Cortex of kidney (tissue), 1 donor: ENCODE results near the gene SNAPC2.
"Not testable (repeated sequence)": the region's sequence is repeated elsewhere in the genome, so short reads cannot be mapped to it uniquely, and the experiment has no call there.

Experiments used
- DNase-seq: peaks from one replicate; lab custom pipeline; 2025; lab: John Stamatoyannopoulos, UW

The SNAPC2 gene

DNA sequence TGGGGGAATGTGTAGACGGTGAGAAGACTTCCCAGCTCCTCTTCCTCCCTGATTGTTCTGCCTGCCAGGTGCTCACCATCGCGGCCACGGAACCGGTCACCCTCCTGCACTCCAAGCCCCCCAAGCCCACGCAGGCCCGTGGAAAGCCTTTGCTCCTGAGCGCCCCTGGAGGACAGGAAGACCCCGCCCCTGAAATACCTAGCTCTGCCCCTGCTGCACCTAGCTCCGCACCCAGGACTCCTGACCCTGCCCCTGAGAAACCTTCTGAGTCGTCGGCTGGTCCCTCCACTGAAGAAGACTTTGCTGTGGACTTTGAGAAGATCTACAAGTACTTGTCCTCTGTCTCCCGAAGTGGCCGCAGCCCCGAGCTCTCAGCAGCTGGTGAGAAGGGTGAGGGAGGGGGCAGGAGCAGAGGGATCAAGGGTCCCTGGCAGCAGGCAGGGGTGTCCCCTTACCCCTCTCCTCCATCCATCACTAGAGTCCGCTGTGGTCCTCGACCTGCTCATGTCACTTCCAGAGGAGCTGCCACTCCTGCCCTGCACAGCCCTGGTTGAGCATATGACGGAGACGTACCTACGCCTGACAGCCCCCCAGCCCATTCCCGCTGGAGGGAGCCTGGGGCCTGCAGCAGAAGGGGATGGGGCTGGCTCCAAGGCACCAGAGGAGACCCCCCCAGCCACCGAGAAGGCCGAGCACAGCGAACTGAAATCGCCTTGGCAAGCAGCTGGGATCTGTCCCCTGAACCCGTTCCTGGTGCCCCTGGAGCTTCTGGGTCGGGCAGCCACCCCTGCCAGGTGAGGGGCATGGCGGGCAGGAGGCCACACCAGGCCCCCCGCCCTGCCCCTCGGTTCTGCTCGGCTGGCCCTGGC is 2.1 kb downstream of the SNAPC2 start:
- DNase-seq, result no peak

DNA sequence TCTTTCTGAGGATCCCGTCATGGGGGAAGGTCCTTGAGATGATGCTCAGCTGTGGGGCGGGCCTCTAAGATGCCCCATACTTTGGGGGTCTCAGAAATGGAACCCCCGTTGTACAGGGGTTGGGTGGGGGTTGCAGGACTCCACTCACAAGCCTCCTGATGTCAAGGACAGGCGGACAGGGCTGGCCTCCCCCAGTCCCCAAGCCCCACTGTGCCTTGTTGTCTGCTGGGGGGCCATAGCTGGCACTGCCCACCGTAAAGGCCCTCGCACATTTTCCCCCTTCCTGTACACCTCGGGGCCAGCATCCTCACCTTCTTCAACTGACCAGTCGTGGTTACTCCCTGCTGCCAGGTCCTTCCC is 2.7 kb downstream of the SNAPC2 start:
- DNase-seq, result no peak

DNA sequence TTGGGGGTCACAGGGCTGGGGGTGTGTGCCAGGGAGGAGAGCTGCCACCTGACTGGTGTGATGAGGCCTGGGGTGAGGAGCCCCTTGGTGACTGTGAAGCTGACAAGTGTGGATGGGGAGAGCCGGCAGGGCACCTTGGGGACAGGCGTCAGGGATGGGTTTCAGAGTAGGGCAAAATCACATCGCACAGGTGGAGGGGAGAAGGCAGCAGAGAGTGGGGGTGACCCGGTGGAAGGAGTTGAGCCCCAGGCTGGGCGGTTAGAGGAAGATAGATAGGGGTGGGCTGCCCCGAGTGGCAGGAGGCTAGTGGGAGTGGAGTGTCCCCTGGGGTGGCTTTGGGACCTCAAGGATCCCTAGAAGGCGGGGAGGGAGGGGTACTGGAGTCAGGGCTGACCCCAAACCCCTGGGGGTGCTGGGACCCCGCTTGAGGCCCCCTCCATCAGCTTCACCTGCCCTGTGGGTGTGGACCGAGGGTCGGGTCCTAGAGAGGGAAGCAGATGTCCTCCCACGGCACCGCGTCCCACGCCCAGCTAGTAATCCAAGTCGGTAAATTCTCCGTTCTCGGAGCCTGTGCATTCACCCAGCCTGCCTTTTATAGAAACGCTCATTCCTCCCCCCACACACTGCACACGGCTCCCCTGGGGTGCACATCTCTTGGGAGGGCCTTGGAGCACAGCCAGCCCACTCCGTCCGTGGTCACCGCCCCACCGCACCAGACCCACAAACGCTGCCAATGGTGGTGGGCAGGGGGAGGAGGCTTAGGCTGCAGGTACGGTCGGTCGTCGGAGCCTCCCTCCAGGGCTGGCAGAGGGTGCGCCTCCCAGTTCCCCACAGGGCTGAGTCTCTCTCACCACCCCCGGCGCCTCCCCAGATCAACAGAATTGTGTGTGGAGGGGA is 3.4 kb downstream of the SNAPC2 start:
- DNase-seq, result no peak

DNA sequence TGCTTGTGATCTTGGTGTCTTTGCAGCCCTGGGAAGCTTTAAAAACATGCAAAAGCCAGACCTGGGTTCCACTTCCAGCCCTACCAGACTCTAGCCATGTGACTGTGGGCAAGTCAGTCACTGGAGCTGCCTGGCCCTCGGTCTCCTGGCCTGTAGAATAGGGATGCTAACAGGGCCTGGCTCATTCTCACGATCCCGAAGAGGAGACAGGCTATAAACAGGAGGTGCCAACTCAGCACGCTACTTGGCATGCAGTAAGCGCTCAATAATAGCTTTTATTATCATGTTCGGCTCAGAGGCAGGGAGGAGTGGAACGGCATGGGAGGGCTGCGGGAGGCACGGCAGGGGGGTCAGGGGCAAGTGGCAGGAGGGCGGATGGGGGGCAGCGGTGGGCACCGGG is 4.1 kb downstream of the SNAPC2 start:
- DNase-seq, result no peak

DNA sequence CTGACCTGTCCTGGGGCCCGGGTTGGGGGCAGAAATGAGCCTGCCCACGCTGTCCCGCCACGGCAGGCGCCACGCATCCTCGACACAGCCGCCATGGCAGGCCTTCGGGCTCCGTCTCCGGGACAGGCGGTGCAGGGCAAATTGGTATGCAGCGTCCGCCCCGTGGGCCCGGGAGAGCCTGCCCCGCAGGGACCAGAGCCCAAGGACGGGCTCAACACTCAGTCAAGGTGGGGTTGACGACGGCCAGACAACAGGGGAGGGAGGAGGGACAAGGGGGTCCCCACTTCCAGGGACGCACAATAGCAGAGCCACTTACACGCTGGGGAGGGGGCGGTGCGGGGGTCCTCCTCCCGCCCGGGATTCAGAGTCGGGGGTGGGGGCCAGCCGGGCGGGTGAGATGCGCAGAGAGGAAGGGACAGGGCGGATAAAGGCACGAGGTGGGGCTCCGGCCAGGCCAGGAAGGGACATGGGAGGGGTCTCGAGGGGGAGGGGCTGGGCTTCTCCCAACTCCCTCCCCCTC is 4.6 kb downstream of the SNAPC2 start:
- no peak for DNase-seq

DNA sequence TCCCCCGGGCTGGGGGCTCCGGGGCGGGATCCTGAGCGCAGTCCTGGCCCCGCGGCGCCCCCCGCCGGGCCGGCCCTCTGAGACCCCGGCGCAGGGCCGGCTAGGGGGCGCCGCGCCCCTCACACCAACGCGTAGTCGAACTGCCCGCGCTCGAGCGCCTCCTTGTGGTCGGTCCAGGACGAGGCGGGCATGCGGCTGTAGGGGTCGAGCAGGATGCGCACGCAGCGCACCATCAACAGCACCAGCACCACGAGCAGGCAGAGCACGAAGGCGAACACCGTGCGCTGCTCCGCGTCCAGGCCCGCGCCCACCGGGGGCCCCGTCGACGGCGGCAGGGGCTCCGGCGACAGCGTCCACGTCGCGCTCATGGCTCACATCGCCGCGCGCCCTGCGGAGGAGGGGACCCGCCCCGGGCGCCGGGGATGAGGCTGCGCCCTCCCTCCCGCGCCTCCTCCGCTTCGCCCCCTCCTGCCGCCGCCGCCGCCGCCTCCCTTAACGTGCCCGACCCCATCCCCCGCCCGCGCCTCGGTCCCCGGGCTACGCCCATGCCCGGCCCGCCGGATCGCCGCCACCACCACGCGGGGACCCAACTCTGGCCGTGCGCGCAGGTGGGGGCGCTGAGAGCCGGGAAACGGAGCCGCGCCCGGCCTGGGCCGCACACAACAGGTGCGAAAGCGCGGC is 5.2 kb downstream of the SNAPC2 start:
- DNase-seq, result no peak

DNA sequence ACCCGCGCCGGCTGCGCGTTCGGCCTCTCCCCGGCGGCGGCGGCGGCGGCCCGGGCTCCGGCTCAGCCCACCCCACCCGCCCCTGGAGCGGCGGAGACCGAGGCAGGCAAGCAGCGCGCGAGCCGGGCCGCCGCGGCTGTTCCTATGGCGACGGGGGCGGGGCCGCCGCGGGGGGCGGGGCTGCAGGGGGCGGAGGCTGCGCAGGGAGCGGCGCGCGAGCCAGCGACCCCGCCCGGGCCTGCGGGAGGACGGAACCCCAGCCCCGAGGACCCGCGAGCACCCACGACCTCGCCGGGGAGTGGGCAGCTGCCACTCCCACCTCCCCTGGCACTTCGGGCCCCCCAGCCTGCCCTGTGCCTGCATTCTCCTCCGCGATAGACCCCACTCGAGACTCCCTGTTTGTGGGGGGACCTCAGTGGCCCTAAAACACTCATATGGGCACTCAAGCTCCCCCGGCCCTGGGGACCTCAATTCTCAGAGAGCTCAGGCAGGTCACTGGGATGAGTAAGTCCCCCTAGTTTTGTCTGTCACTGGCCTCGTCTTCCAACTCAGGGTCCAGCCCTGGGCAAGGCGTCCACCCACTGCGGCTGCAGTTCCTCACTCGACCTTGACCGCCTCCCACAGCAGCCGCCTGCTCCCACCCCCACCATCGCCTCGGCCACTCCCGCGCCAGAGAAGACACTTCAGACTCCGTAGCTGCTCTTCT is 6.0 kb downstream of the SNAPC2 start, which contains the start of gene CTXN1:
Gene CTXN1 (minus strand): TSS at position 115 of the 706 bp plus-strand sequence. CDS start 597 bp downstream, outside the sequence.
- no peak for DNase-seq

DNA sequence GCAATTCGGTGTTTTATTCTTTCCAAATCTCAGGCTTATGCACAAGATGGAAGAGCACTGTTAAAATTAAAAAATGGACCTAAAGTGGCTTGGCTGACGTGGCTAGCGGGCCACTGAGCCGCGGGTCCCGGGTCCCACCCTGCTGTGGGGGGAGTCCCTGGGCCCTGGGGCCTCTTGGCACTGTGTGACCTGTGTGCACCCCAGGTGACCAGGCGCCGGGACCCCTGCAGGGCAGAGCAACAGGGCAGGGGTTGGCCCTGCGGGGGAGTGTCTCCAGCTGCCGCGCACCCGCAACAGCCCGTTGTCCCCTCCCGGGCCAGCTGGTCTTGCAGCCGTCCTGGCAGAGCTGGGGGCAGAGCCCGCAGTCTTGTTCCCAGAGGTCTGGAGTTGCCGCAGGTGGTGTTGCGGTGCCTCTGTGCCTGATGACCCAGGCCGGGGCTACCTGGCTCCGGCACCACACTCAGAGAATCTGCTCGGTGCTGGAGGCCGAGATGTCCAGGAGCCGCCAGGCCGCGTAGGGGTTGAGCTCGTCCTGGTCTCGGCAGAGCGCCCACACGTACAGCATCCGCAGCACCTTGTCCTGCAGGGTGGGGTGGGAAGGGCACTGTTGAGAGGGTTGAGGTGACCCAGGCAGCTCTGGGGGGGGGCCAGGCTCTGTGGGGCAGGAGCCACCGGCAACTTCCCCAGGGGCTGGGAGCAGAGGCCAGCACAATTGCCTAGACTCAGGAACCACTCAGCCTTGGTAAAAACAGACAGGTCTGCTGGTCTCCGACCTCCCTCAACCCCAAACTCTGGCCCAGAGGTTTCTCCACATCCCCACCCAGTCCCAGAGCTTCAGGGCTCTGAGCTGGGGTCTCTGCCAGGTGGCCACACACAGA is 6.8 kb downstream of the SNAPC2 start:
- no peak for DNase-seq

DNA sequence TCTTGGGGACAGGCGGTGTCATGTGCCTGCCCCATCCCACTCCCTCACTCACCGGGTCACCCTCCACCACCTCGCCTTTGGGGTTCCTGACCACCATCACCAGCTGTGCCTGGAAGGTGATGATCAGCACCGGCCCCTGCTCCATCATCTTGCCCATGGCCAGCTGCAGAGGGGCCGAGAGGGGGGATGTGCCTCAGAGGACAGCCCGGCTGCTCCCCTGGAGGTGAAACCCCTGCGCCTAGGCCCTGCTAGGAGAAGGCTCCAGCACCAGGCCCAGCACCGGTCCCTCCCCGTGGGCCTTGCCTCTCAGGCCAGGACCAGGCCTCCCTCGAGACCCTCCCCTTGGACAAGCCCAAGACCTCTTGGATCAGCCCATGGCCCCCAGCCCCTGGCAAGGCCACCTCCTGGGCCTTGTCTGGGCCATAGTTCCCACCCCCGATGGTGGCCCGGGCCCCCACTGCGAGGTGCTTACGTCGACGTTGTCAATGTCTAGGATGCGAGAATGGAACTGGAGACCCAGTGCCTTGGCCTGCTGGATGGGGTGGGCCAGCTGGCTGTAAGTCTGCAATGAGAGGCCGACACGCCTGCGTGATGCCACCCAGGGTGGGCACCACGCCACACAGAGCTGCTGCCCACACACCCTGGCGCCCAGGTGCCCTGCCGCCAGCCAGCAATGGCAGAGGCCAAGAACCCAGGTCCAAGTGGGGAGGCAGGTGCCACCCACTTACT is 7.6 kb downstream of the SNAPC2 start:
- no peak for DNase-seq

DNA sequence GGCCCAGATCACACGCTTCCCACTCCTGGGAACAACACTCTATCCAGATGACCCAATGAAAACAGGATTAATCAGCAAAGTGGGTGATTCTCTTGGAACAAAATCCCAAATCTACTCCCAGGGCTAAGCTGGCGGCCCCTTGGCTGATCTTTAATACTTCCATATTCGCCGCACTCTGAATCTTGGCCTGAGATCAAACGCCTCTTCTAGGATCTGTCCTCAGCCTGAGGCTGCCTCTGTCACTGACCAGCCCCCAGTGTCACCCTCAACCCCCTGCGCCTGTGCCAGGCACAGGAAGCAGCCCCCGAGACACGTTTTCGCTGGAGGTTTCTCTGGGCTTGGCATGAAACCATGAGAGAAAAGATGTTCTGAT is 8.2 kb downstream of the SNAPC2 start:
- DNase-seq, result no peak

DNA sequence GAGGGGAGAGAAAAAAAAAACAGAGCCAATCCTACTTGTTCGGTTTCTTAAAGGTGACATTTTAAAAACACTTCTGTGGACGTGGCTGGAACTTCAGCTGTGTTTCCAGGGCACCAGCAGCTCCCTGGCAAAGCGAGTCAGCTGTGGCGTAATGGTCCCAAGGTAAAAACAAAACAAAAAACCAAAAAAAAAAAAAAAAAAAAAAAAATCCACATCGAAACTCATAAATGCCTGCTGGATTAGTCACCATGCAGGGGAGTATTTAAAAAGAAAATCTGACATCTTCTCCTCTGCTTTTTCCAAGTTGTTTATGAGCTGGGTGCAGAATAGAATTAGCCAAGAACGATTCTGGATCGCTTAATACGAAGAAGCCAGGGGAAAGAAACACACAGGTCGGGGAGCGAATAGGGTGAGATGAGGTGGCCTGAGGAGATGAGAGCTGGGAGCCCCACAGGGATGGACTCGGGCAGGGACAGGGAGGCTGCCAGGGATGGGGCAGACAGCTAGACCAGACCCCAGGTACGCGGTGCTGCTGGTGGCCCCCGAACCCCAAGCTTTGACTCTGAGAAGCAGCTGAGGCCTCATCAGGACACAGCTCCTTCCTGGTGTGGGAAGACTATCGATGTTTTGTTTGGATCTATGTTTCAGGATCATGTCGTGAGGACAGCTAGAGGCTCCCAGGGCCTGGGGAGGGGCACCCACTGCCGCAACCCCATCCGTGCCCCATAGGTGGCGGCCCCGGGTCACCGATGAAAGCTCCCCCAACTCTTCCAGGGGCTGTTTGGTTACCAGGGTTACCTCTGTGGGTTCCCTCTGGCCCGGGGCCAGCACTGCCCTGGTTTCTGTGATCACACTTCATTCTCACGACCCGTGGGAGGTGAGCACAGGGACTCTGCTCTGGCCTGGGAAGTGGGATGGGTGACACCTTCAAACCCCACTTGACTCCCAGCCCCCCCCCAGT is 8.9 kb downstream of the SNAPC2 start:
- no peak for DNase-seq

DNA sequence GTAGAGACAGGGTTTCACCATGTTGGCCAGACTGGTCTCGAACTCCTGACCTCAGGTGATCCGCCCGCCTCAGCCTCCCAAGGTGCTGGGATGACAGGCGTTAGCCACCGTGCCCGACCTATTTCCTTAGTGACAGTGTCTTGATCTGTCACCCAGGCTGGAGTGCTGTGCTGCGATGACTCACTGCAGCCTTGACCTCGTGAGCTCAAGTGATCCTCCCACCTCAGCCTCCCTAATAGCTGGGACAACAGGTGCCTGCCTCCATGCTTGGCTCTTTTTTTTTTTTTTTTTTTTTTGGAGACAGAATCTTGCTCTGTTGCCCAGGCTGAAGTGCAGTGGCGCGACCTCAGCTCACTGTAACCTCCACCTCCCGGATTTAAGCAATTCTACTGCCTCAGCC is 9.9 kb downstream of the SNAPC2 start:
- not testable (repeated sequence) for DNase-seq

DNA sequence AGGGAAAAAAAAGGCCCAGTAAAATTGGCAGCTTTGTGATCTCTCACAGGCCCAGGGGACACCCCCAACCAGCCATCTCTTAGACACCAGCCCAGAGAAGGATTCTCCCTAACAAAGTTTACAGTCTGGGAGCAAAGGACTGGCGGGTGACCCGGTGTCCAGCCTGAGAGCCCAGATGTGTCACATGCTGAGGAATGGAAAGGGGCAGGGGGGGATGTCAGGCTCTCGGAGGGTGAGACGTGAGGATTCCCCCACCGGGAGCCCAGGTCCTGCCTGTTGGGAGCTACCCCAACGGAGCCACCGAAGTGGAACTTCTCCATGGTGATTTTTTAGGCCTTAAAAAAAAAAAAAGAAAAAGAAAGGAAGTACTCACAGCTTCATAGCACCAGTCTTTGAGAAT is 10.6 kb downstream of the SNAPC2 start:
- no peak for DNase-seq

DNA sequence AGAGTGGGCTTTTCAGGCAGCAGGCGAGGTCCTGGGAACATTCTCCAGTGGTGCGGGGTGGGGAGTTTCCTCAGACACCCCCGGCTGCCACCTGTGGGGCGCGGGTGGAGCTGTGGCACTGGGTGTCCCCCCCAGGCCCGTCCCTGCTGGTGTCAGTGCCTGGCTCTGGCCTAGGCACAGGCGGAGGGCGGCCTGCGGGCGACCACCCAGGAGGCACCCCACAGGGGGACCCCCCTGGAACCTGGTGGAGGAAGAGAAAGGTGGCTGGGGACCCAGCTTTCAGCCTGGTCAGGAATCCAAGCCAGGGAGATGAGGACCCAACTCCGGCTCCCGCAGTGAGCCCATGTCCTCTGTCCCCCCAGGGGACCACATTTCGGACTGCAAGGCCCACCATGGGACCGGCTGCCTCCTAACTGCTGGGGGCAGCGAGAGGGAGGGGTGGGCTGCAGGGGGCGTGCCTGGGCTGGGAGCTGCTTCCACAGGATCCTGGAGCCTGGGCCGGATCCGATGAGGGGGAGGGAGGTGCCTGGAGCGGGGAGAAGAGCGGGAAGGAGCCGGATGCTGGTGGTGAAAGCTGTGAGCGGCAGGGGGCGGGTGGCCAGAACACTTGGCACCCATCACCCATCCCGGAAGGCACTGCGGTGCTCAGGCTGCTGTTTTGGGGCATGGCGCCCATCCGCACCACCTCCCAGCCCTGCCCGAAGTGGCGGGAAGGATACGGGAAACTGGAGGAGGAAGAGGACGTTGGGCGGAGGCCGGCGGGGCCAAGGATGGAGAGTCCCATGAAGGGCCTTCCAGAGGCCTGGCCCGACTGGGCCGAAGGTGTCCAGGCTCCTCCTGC is 11.3 kb downstream of the SNAPC2 start:
- no peak for DNase-seq

DNA sequence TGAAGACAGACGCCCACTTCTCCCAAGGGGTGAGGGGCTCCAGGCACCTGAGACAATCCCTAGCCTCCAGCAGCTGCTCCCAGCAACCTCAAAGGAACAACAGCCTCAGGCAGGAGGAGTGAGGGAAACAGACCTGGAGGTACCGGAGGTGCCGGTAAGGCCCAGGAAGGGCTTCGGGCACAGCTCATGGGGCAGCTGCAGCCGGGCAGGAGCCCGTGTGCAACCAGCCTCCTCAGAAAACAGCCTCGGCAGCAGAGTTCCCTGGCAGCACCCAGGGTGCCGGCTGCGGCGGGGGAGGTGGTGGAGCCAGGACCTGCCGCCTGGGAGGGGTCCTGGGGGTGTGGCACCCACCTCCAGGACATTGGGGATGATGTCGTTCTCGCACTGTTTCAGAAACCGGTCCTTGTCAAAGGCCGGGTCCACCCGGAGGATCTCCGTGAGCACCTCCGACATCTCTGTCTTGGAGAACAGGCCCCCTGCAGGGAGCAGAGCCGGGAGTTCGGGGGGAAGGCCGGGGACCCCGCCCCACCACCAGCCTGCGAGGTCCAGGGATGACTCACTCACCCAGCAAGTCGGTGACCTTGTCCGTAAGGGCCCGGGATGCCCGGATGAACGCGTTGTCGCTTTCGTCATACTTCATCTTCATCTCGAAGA is 12.3 kb downstream of the SNAPC2 start:
- no peak for DNase-seq

DNA sequence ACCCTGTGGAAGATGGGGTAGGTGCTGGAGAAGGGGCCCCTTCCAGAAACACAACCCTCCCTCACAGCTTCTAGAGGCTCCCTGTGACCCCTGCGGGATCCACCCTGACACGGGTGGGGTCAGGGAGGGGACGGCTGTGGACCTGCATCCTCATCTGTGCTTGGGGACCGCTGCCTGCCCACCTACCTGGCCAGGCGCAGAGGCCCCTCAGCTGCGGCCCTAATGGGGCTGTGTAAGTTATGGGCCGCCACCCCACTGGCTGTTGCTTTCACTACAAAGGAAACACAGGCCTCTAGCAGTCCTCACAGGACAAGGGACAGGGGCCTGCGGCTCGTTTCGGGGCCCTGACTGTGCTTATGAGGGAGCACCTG is 12.8 kb downstream of the SNAPC2 start:
- DNase-seq, result no peak

DNA sequence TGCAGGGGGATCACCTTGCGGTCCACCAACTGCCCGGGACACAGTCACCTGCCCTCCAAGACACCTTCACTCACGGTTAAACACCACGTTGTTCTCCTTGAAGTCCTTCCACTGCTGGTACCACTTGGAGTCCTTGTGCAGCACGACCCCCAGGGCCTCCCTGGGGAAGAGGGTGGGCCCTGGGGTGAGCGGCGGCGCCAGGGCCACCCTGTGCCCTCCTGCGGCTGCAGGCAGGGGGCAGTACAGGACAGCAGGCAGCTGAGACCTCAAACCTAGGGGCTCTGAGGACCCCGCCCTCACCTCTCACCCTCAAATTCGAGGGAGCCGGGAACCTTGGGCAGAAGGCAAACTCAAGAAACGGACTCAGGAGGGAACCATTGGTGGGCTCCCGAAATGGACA is 13.3 kb downstream of the SNAPC2 start:
- no peak for DNase-seq
